SK-N-SH (cell line): ENCODE measurements around the gene PDCD2. TPM values are rescaled to one million over a fixed set of nuclear protein-coding genes. Genes with fewer than 3 reads are reported as not detected.
"Not testable (repeated sequence)": the region's sequence is repeated elsewhere in the genome, so short reads cannot be mapped to it uniquely, and the experiment has no call there.

ENCODE experiments used
- CTCF ChIA-PET: fragments of 300-600, 350-600 bp; formaldehyde crosslinking; extraction: SDS; loops from one replicate; lab custom pipeline; 2021; lab: Yijun Ruan, JAX
- POLR2A ChIA-PET: fragments of 350-600 bp; sonication (Branson Sonifier 250); formaldehyde crosslinking; extraction: SDS; loops from one replicate; lab custom pipeline; 2020; ENCODE audit warnings: antibody characterized with exemption, inconsistent platforms; lab: Yijun Ruan, JAX
- DNase-seq: peaks from one replicate; pipeline ENCODE4 v3.0.0; 2012
- H2AFZ ChIP-seq: fragments of 200-600 bp; sonication (generic); 2 replicates; pipeline ENCODE4 v1.8.1; 2016; ENCODE audit warnings: antibody characterized with exemption, mild to moderate bottlenecking, low read depth
- H3F3A ChIP-seq: fragments of 200-600 bp; sonication (generic); replicated peaks from 2 replicates; pipeline ENCODE3; 2016; ENCODE audit warnings: antibody characterized with exemption, mild to moderate bottlenecking; ENCODE audit not compliant: insufficient read depth
- H3K27ac ChIP-seq, 2 experiments: fragments of 200-500 bp in 1 of 2; fragments of 200-600 bp in 1 of 2; sonication (Bioruptor generic) in 1 of 2; sonication (generic), shearing (Covaris generic) in 1 of 2; 2 replicates each; pipeline versions ENCODE4 v1.5.1 to v1.6.1; 2014 to 2016; ENCODE audit warnings: low read depth in 2 of 2, inconsistent platforms in 1 of 2, low read length in 1 of 2, mild to moderate bottlenecking in 1 of 2, mixed read lengths in 1 of 2
- H3K27me3 ChIP-seq: fragments of 200-600 bp; sonication (generic), shearing (Covaris generic); 2 replicates; pipeline ENCODE4 v1.6.1; 2016; ENCODE audit warnings: mixed run types; ENCODE audit not compliant: insufficient read depth
- H3K36me3 ChIP-seq, 2 experiments: fragments of 200-500 bp in 1 of 2; fragments of 200-600 bp in 1 of 2; sonication (Bioruptor generic) in 1 of 2; sonication (generic) in 1 of 2; replicated peaks in 1 of 2; 2 replicates each; pipeline versions ENCODE3 to v1.5.1; 2014 to 2016; ENCODE audit warnings: low read length in 1 of 2, mild to moderate bottlenecking in 1 of 2; ENCODE audit not compliant: insufficient read depth in 2 of 2, control insufficient read depth in 1 of 2
- H3K4me1 ChIP-seq, 2 experiments: fragments of 200-500 bp in 1 of 2; fragments of 200-600 bp in 1 of 2; sonication (Bioruptor generic) in 1 of 2; sonication (generic), shearing (Covaris generic) in 1 of 2; 2 replicates each; pipeline versions ENCODE4 v1.5.1 to v1.6.1; 2014 to 2016; ENCODE audit warnings: low read depth in 1 of 2, low read length in 1 of 2, mixed run types in 1 of 2; ENCODE audit not compliant: insufficient read depth in 2 of 2, control insufficient read depth in 1 of 2
- H3K4me2 ChIP-seq: fragments of 200-600 bp; sonication (generic), shearing (Covaris generic); 2 replicates; pipeline ENCODE4 v1.6.1; 2017; ENCODE audit warnings: mixed run types
- H3K4me3 ChIP-seq, 2 experiments: fragments of 200-500 bp in 1 of 2; fragments of 200-600 bp in 1 of 2; sonication (Bioruptor generic) in 1 of 2; sonication (generic), shearing (Covaris generic) in 1 of 2; 2 replicates each; pipeline versions ENCODE4 v1.5.1 to v1.8.1; 2014 to 2016; ENCODE audit warnings: low read depth in 2 of 2, inconsistent platforms in 1 of 2, low read length in 1 of 2, mild to moderate bottlenecking in 1 of 2, mixed read lengths in 1 of 2, moderate library complexity in 1 of 2
- H3K79me2 ChIP-seq: fragments of 200-600 bp; sonication (generic); 2 replicates; pipeline ENCODE4 v1.8.1; 2017; ENCODE audit warnings: mild to moderate bottlenecking; ENCODE audit not compliant: insufficient read depth
- H3K9ac ChIP-seq: fragments of 200-600 bp; sonication (generic); 2 replicates; pipeline ENCODE4 v1.6.1; 2017; ENCODE audit warnings: mixed run types
- H3K9me2 ChIP-seq: fragments of 200-600 bp; sonication (generic); 2 replicates; pipeline ENCODE4 v1.6.1; 2017; ENCODE audit warnings: mixed run types
- H3K9me3 ChIP-seq: fragments of 200-600 bp; sonication (generic); 2 replicates; pipeline ENCODE4 v1.6.1; 2017; ENCODE audit warnings: mixed run types, mild to moderate bottlenecking, moderate library complexity
- H4K20me1 ChIP-seq: fragments of 200-600 bp; sonication (generic); 2 replicates; pipeline ENCODE4 v1.6.1; 2017; ENCODE audit warnings: mild to moderate bottlenecking, mixed run types; ENCODE audit not compliant: insufficient read depth
- FOXJ3 ChIP-seq: sonication (generic); formaldehyde crosslinking; IDR thresholded peaks from 2 replicates; pipeline ENCODE4 v1.5.1; 2020; ENCODE audit warnings: mild to moderate bottlenecking, missing genetic modification reagents
- FOXM1 ChIP-seq: IDR thresholded peaks from 2 replicates; pipeline ENCODE4 v1.4.0; 2012; ENCODE audit warnings: low read depth, mild to moderate bottlenecking
- JUND ChIP-seq: IDR thresholded peaks from 2 replicates; pipeline ENCODE4 v1.4.0; 2012
- MEF2A ChIP-seq: IDR thresholded peaks from 2 replicates; pipeline ENCODE4 v1.4.0; 2012; ENCODE audit warnings: low read depth, borderline replicate concordance
- REST ChIP-seq: IDR thresholded peaks from 2 replicates; pipeline ENCODE4 v1.6.1; 2012; ENCODE audit warnings: mild to moderate bottlenecking, low read depth, low read length, moderate library complexity
- WGBS: methylation state at CpG from one replicate; pipeline ENCODE4 v1.1.6; 2017; ENCODE audit warnings: low lambda C conversion rate; 5-methylcytosine and 5-hydroxymethylcytosine counted together
- polyA plus RNA-seq, 3 experiments: library from polyadenylated mRNA; depleted of rRNA; stranded (reverse); fragments of >200 nt; gene quantifications; 2 replicates each; pipeline ENCODE4 v1.2.3, GENCODE V29; 2012
- TF ChIP-seq, protein P1 (sequence below): IDR thresholded peaks from 2 replicates; pipeline ENCODE4 v1.4.0; 2012; ENCODE audit warnings: low read depth, borderline replicate concordance
- TF ChIP-seq, protein P2 (sequence below): IDR thresholded peaks from 2 replicates; pipeline ENCODE4 v1.4.0; 2012; ENCODE audit warnings: low read depth, borderline replicate concordance

Gene PDCD2
- polyA plus RNA-seq, 1 of the 3 experiments (the other 2 are of a cell fraction): 82.1 TPM

GRCh38 chr6:170584181-170584953, at the start of gene PDCD2 (continued):
- TF ChIP-seq REST (peak; percentile 51; the same call in 1 of the 2 replicates), JUND (no peak), FOXM1 (no peak), MEF2A (no peak), FOXJ3 (CRISPR knock-in tag) (no peak)
- TF ChIP-seq, protein P1, sequence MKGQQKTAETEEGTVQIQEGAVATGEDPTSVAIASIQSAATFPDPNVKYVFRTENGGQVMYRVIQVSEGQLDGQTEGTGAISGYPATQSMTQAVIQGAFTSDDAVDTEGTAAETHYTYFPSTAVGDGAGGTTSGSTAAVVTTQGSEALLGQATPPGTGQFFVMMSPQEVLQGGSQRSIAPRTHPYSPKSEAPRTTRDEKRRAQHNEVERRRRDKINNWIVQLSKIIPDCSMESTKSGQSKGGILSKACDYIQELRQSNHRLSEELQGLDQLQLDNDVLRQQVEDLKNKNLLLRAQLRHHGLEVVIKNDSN: no peak
- TF ChIP-seq, protein P2, sequence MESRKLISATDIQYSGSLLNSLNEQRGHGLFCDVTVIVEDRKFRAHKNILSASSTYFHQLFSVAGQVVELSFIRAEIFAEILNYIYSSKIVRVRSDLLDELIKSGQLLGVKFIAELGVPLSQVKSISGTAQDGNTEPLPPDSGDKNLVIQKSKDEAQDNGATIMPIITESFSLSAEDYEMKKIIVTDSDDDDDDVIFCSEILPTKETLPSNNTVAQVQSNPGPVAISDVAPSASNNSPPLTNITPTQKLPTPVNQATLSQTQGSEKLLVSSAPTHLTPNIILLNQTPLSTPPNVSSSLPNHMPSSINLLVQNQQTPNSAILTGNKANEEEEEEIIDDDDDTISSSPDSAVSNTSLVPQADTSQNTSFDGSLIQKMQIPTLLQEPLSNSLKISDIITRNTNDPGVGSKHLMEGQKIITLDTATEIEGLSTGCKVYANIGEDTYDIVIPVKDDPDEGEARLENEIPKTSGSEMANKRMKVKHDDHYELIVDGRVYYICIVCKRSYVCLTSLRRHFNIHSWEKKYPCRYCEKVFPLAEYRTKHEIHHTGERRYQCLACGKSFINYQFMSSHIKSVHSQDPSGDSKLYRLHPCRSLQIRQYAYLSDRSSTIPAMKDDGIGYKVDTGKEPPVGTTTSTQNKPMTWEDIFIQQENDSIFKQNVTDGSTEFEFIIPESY: no peak

- H2AFZ ChIP-seq, CTCF ChIA-PET, H3K27me3 ChIP-seq, H3K9ac ChIP-seq, H3F3A ChIP-seq, DNase-seq, H3K27ac ChIP-seq, H3K4me3 ChIP-seq, H3K9me3 ChIP-seq, H4K20me1 ChIP-seq, POLR2A ChIA-PET, H3K9me2 ChIP-seq, H3K4me2 ChIP-seq, H3K79me2 ChIP-seq, H3K4me1 ChIP-seq, H3K36me3 ChIP-seq: not testable (repeated sequence)
- WGBS: no CpG with 5 or more reads among the region's 1 CpG
These were observed 31.6 kb upstream of the PDCD2 start for GRCh38 chr6:170616020-170616554.

GRCh38 chr6:170612256-170612804, 27.9 kb upstream of the PDCD2 start:
- CTCF ChIA-PET, H3K79me2 ChIP-seq, H3K27me3 ChIP-seq, H3K4me2 ChIP-seq, H3K4me1 ChIP-seq, H3K27ac ChIP-seq, H3K9me3 ChIP-seq, DNase-seq, POLR2A ChIA-PET, H3K9ac ChIP-seq, H3K9me2 ChIP-seq, H3K36me3 ChIP-seq, H2AFZ ChIP-seq, H4K20me1 ChIP-seq, H3F3A ChIP-seq: not testable (repeated sequence)
- H3K4me3 ChIP-seq: peak overlapping the region in 1 of 2 experiments; percentile 37; a peak in 2 of 4 replicates
- 6% methylated on average over 8 of the region's 55 CpGs for WGBS

DNA sequence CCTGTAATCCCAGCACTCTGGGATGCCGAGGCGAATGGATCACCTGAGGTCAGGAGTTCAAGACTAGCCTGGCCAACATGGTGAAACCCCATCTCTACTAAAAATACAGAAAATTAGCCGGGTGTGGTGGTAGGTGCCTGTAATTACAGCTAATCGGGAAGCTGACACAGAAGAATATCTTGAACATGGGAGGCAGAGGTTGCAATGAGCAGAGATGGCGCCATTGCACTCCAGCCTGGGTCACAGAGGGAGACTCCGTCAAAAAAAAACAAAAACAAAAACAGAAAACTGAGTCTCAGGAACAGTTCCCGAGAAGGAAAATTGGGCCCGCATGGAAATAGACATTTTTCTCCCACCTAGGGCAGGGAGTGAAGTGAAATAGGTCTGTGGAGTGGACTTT, 24.8 kb upstream of the PDCD2 start:
- DNase-seq, H3K4me1 ChIP-seq, H3K4me2 ChIP-seq, H3K27me3 ChIP-seq, H4K20me1 ChIP-seq, H3K9me2 ChIP-seq, H3K9me3 ChIP-seq, H3K27ac ChIP-seq, H3K4me3 ChIP-seq, H3F3A ChIP-seq, POLR2A ChIA-PET, H3K79me2 ChIP-seq, H3K9ac ChIP-seq, CTCF ChIA-PET, H2AFZ ChIP-seq, H3K36me3 ChIP-seq: not testable (repeated sequence)
- WGBS: 26% methylated on average over 7 of the region's 8 CpGs
